ENCODE measurements around the gene PURA.

GRCh38 chr5:140146523-140146842 lies 32.6 kb downstream of the PURA start:
- TF ChIP-seq ZNF692 (tag by site-specific recombination; IDR thresholded peaks at IDR 0.05): no peak
- no peak for TF ChIP-seq CTCF (tag by site-specific recombination; IDR thresholded peaks at IDR 0.05)
- no peak for TF ChIP-seq REST (tag by site-specific recombination; IDR thresholded peaks at IDR 0.05)
- no peak for TF ChIP-seq ZBTB20 (tag by site-specific recombination; IDR thresholded peaks at IDR 0.05)
- no peak for TF ChIP-seq MYNN (tag by site-specific recombination; IDR thresholded peaks at IDR 0.05; ENCODE audit: borderline replicate concordance)
- TF ChIP-seq ZBTB1 (tag by site-specific recombination; IDR thresholded peaks at IDR 0.05): no peak
- no peak for TF ChIP-seq KLF1 (tag by site-specific recombination; IDR thresholded peaks at IDR 0.05)
- TF ChIP-seq ZNF423 (tag by site-specific recombination; IDR thresholded peaks at IDR 0.05): no peak
- TF ChIP-seq ZSCAN23 (tag by site-specific recombination; IDR thresholded peaks at IDR 0.05): no peak
- no peak for TF ChIP-seq TCF7L2 (IDR thresholded peaks at IDR 0.05; ENCODE audit: borderline replicate concordance, low read depth, low read length)
- TF ChIP-seq ZNF341 (tag by site-specific recombination; IDR thresholded peaks at IDR 0.05; ENCODE audit: low read depth): no peak
